HepG2 (cell line): ENCODE results near the gene ISOC2. TPM values are rescaled to one million over a fixed set of nuclear protein-coding genes. Genes with fewer than 3 reads are reported as not detected.

Experiments
- ATAD3A ChIP-seq: sonication (generic); formaldehyde crosslinking; IDR thresholded peaks from 2 replicates; pipeline ENCODE4 v1.4.0; 2020; ENCODE audit warnings: missing genetic modification reagents
- CEBPG ChIP-seq: IDR thresholded peaks from 2 replicates; pipeline ENCODE4 v1.6.1; 2016
- DBP ChIP-seq: sonication (generic); formaldehyde crosslinking; IDR thresholded peaks from 2 replicates; pipeline ENCODE4 v1.4.0; 2020; ENCODE audit warnings: missing genetic modification reagents; ENCODE audit errors: not compliant biosample characterization
- ELF3 ChIP-seq: IDR thresholded peaks from 2 replicates; pipeline ENCODE4 v1.6.1; 2016; ENCODE audit warnings: missing genetic modification reagents, missing compliant biosample characterization
- ERF ChIP-seq: IDR thresholded peaks from 2 replicates; pipeline ENCODE4 v1.6.1; 2018; ENCODE audit warnings: missing biosample characterization, missing genetic modification reagents
- KLF15 ChIP-seq: sonication (generic); formaldehyde crosslinking; IDR thresholded peaks from 2 replicates; pipeline ENCODE4 v1.8.1; 2023; ENCODE audit warnings: borderline replicate concordance, mild to moderate bottlenecking, inconsistent platforms, missing genetic modification reagents, mixed read lengths
- LBX2 ChIP-seq: sonication (generic); formaldehyde crosslinking; IDR thresholded peaks from 2 replicates; pipeline ENCODE4 v1.5.0; 2020; ENCODE audit warnings: missing genetic modification reagents, mild to moderate bottlenecking, borderline replicate concordance
- STAG1 ChIP-seq: sonication (generic); formaldehyde crosslinking; IDR thresholded peaks from 2 replicates; pipeline ENCODE4 v1.4.0; 2020; ENCODE audit warnings: missing genetic modification reagents
- SUZ12 ChIP-seq: fragments of 150-350 bp; IDR thresholded peaks from 2 replicates; pipeline ENCODE4 v1.6.1; 2014; ENCODE audit warnings: low read depth, low read length
- THAP8 ChIP-seq: sonication (generic); formaldehyde crosslinking; IDR thresholded peaks from 2 replicates; pipeline ENCODE4 v1.5.1; 2020; ENCODE audit warnings: missing genetic modification reagents, mild to moderate bottlenecking, borderline replicate concordance
- TOPORS ChIP-seq: sonication (generic); formaldehyde crosslinking; IDR thresholded peaks from 2 replicates; pipeline ENCODE4 v1.8.0; 2023; ENCODE audit warnings: mild to moderate bottlenecking, missing genetic modification reagents
- TRIM24 ChIP-seq: sonication (generic); formaldehyde crosslinking; IDR thresholded peaks from 2 replicates; pipeline ENCODE4 v1.8.0; 2022; ENCODE audit warnings: mild to moderate bottlenecking, missing genetic modification reagents
- ZBTB39 ChIP-seq: sonication (generic); formaldehyde crosslinking; IDR thresholded peaks from 2 replicates; pipeline ENCODE4 v1.5.0; 2020; ENCODE audit warnings: missing genetic modification reagents
- ZNF230 ChIP-seq: sonication (generic); formaldehyde crosslinking; IDR thresholded peaks from 2 replicates; pipeline ENCODE4 v1.4.0; 2020; ENCODE audit warnings: mild to moderate bottlenecking, missing genetic modification reagents
- ZNF234 ChIP-seq: sonication (generic); formaldehyde crosslinking; conservative IDR thresholded peaks from 2 replicates; pipeline ENCODE4 v1.5.1; 2020; ENCODE audit warnings: mild to moderate bottlenecking, missing genetic modification reagents
- ZNF263 ChIP-seq: sonication (generic); formaldehyde crosslinking; IDR thresholded peaks from 2 replicates; pipeline ENCODE4 v1.4.0; 2020; ENCODE audit warnings: missing genetic modification reagents
- ZNF318 ChIP-seq: sonication (generic); formaldehyde crosslinking; IDR thresholded peaks from 2 replicates; pipeline ENCODE4 v1.4.0; 2020; ENCODE audit warnings: mild to moderate bottlenecking, missing genetic modification reagents
- ZNF432 ChIP-seq: sonication (generic); formaldehyde crosslinking; IDR thresholded peaks from 2 replicates; pipeline ENCODE4 v1.5.0; 2020; ENCODE audit warnings: missing genetic modification reagents, mild to moderate bottlenecking, borderline replicate concordance
- polyA plus RNA-seq, 8 experiments: library from polyadenylated mRNA; depleted of rRNA in 3 of 8; stranded (reverse) in 7 of 8; unstranded in 1 of 8; fragments of >200 nt; fragmentation: Illumina TruSeq in 4 of 8; extraction: Trizol in 4 of 8; gene quantifications; 2 replicates each; pipeline versions ENCODE4 v1.2.1 to v1.2.3, GENCODE V29; 2011 to 2016; ENCODE audit warnings: low read depth in 4 of 8, missing spikeins in 1 of 8, mixed read lengths in 1 of 8; ENCODE audit not compliant: insufficient read depth in 1 of 8
- total RNA-seq, 5 experiments: library from RNA; depleted of rRNA; stranded (reverse); fragments of >200 nt; fragmentation: Illumina TruSeq; extraction: Trizol; gene quantifications; 2 replicates each; pipeline ENCODE4 v1.2.3, GENCODE V29; 2016; ENCODE audit warnings: low read depth in 1 of 5

Gene ISOC2
- total and polyA plus RNA-seq, 2 of the 13 experiments (the other 11 are each of a cell fraction or from before 2014, with no cell fraction given) = 76.8 to 105 TPM

- TF ChIP-seq DBP (CRISPR knock-in tag) = no peak
- TF ChIP-seq ZNF432 = no peak
- no peak for TF ChIP-seq THAP8
- TF ChIP-seq ATAD3A (CRISPR knock-in tag) = no peak
- no peak for TF ChIP-seq STAG1 (CRISPR knock-in tag)
- no peak for TF ChIP-seq LBX2 (CRISPR knock-in tag)
- TF ChIP-seq SUZ12 = no peak
- no peak for TF ChIP-seq TRIM24 (CRISPR knock-in tag)
- TF ChIP-seq ZNF230 (CRISPR knock-in tag) = no peak; the same call in 1 of the 2 replicates
- TF ChIP-seq CEBPG (CRISPR knock-in tag) = no peak
- TF ChIP-seq TOPORS (CRISPR knock-in tag) = no peak
- no peak for TF ChIP-seq KLF15 (CRISPR knock-in tag)
- TF ChIP-seq ERF (CRISPR knock-in tag) = no peak
- TF ChIP-seq ZNF318 (CRISPR knock-in tag) = no peak
- TF ChIP-seq ZNF234 = no peak
- no peak for TF ChIP-seq ZNF263
- TF ChIP-seq ELF3 = no peak
- no peak for TF ChIP-seq ZBTB39 (CRISPR knock-in tag)
These were observed 23.4 kb upstream of the ISOC2 start, which contains the start of gene NAT14 (continued) for GRCh38 chr19:55484593-55485438.
